CD1c-positive myeloid dendritic cell (primary cell): ENCODE data around the gene SUSD1.
"Not testable (repeated sequence)": the region's sequence is repeated elsewhere in the genome, so short reads cannot be mapped to it uniquely, and the experiment has no call there.

Experiments used
- DNase-seq: peaks from one replicate; pipeline ENCODE4 v3.0.0-alpha.2; 2016; ENCODE audit errors: extremely low spot score

SUSD1 gene

GRCh38 chr9:112173489-112174221 lies 1.4 kb downstream of the SUSD1 start:
- DNase-seq = no peak

GRCh38 chr9:112170968-112171367 lies 4.1 kb downstream of the SUSD1 start:
- no peak for DNase-seq

- no peak for DNase-seq
These were observed 4.9 kb downstream of the SUSD1 start for GRCh38 chr9:112170235-112170634.

- no peak for DNase-seq
These were observed 5.7 kb downstream of the SUSD1 start for GRCh38 chr9:112169368-112169767.

GRCh38 chr9:112168197-112168596 lies 6.9 kb downstream of the SUSD1 start:
- DNase-seq = no peak

GRCh38 chr9:112166176-112167140 lies 8.6 kb downstream of the SUSD1 start:
- no peak for DNase-seq

- DNase-seq = peak; percentile 51
These were observed 12.3 kb downstream of the SUSD1 start for GRCh38 chr9:112162621-112163413.

GRCh38 chr9:112159781-112160180 lies 15.3 kb downstream of the SUSD1 start:
- DNase-seq = no peak

GRCh38 chr9:112158656-112159367 lies 16.3 kb downstream of the SUSD1 start:
- DNase-seq = no peak

GRCh38 chr9:112157961-112158360 lies 17.1 kb downstream of the SUSD1 start:
- no peak for DNase-seq

- no peak for DNase-seq
These were observed 18.0 kb downstream of the SUSD1 start for GRCh38 chr9:112157087-112157486.

- DNase-seq = no peak
These were observed 25.9 kb downstream of the SUSD1 start for GRCh38 chr9:112149211-112149610.

GRCh38 chr9:112145886-112146285 lies 29.2 kb downstream of the SUSD1 start:
- no peak for DNase-seq

- DNase-seq = no peak
These were observed 30.3 kb downstream of the SUSD1 start for GRCh38 chr9:112144807-112145206.

GRCh38 chr9:112142420-112142819 lies 32.7 kb downstream of the SUSD1 start:
- DNase-seq = no peak

GRCh38 chr9:112140936-112141335 lies 34.2 kb downstream of the SUSD1 start:
- DNase-seq = no peak

GRCh38 chr9:112137066-112137465 lies 38.0 kb downstream of the SUSD1 start:
- DNase-seq = no peak

- no peak for DNase-seq
These were observed 39.4 kb downstream of the SUSD1 start for GRCh38 chr9:112135706-112136105.

- not testable (repeated sequence) for DNase-seq
These were observed 41.3 kb downstream of the SUSD1 start for GRCh38 chr9:112133806-112134205.

GRCh38 chr9:112132356-112132755 lies 42.7 kb downstream of the SUSD1 start:
- DNase-seq = no peak

- no peak for DNase-seq
These were observed 44.1 kb downstream of the SUSD1 start for GRCh38 chr9:112130997-112131396.
